Measurements from ENCODE around the gene POLR2F.

DNA sequence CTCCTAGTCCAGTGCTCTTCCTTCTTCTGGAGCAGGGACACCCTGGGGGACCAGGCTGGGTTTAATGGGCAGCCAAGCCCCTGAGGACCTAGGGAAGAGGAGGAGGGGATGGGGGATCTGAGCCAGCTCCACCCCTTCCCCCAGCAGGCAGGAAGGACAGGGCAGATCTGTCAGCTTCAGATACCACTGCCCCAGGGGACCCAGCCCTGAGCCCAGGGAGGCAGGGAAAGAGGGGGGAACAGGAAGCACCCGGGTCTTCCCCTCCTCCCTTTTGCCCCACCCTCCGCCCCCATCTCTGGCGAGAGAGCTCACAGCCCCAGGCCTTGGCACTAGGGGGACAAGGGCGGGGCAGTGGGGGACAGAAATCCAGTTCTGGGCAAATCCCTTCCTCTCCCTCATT lies 42.6 kb downstream of the POLR2F start:
- TF ChIP-seq, protein P1, sequence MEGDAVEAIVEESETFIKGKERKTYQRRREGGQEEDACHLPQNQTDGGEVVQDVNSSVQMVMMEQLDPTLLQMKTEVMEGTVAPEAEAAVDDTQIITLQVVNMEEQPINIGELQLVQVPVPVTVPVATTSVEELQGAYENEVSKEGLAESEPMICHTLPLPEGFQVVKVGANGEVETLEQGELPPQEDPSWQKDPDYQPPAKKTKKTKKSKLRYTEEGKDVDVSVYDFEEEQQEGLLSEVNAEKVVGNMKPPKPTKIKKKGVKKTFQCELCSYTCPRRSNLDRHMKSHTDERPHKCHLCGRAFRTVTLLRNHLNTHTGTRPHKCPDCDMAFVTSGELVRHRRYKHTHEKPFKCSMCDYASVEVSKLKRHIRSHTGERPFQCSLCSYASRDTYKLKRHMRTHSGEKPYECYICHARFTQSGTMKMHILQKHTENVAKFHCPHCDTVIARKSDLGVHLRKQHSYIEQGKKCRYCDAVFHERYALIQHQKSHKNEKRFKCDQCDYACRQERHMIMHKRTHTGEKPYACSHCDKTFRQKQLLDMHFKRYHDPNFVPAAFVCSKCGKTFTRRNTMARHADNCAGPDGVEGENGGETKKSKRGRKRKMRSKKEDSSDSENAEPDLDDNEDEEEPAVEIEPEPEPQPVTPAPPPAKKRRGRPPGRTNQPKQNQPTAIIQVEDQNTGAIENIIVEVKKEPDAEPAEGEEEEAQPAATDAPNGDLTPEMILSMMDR (IDR thresholded peaks at IDR 0.05) = no peak
- no peak for TF ChIP-seq POLR2A (IDR thresholded peaks at IDR 0.05)

All from suprapubic skin (tissue), 3 donors.